Activated CD8-positive, alpha-beta T cell treated with anti-CD3 and anti-CD28 coated beads for 36 hours (primary cell): ENCODE results near the gene XPR1. TPM values are rescaled to one million over a fixed set of nuclear protein-coding genes. Genes with fewer than 3 reads are reported as not detected.
"Not testable (repeated sequence)": the region's sequence is repeated elsewhere in the genome, so short reads cannot be mapped to it uniquely, and the experiment has no call there.

Experiments
- ATAC-seq: fragments of 200-7000 bp; cut with Tn5 transposase; one replicate; pipeline ENCODE4 v1.10.0; 2021; ENCODE audit warnings: mild to moderate bottlenecking, moderate library complexity
- CTCF ChIA-PET: fragments of 350-600 bp; sonication (Branson Sonifier 250); formaldehyde crosslinking; loops from one replicate; lab custom pipeline; 2021; ENCODE audit warnings: antibody characterized with exemption; lab: Charles Lee
- POLR2A ChIA-PET: fragments of 350-600 bp; sonication (Branson Sonifier 250); formaldehyde crosslinking; loops from one replicate; lab custom pipeline; 2021; ENCODE audit warnings: antibody characterized with exemption; lab: Charles Lee
- DNase-seq: peaks from one replicate; pipeline ENCODE4 v3.0.0-alpha.2; 2020
- H3K27ac Mint-ChIP-seq: one replicate; pipeline ENCODE4 v1.8.0; 2021; ENCODE audit warnings: mild to moderate bottlenecking, mixed read lengths
- H3K27me3 Mint-ChIP-seq: one replicate; pipeline ENCODE4 v1.8.0; 2021; ENCODE audit warnings: mixed read lengths
- H3K36me3 Mint-ChIP-seq: one replicate; pipeline ENCODE4 v1.8.0; 2021; ENCODE audit warnings: low read depth, mixed read lengths
- H3K4me1 Mint-ChIP-seq: one replicate; pipeline ENCODE4 v1.8.0; 2021; ENCODE audit warnings: low read depth, mixed read lengths
- H3K4me3 Mint-ChIP-seq: one replicate; pipeline ENCODE4 v1.8.0; 2021; ENCODE audit warnings: mild to moderate bottlenecking, moderate library complexity, mixed read lengths
- H3K9me3 Mint-ChIP-seq: one replicate; pipeline ENCODE4 v1.8.0; 2021; ENCODE audit warnings: mixed read lengths
- CTCF ChIP-seq: fragments of 200-600 bp; IDR thresholded peaks from one replicate; pipeline ENCODE4 v1.8.0; 2022; ENCODE audit warnings: antibody characterized with exemption, mild to moderate bottlenecking
- intact Hi-C: fragments of 100-400 bp; cut with micrococcal nuclease; formaldehyde crosslinking; loops from one replicate; pipeline ENCODE4 v1.10.0; 2022
- total RNA-seq, 2 experiments: library from RNA; stranded (reverse); gene quantifications; one replicate each; pipeline ENCODE4 v1.2.3, GENCODE V29; 2021

XPR1 gene
- total RNA-seq, 2 experiments from 2014 or later = 12.8 to 14.4 TPM

- DNase-seq = no peak
- no peaks in the 10 kb centered on the region for H3K27me3 Mint-ChIP-seq
- H3K4me3 Mint-ChIP-seq = no peak overlapping the region
- peaks cover 14% of the 10 kb centered on the region for H3K4me1 Mint-ChIP-seq
- ATAC-seq = no peak
- CTCF ChIA-PET = interaction anchor here (0.9 to 2.8 kb wide), 3 partner anchors 8 to 338 kb away, joined by 3 to 14 read pairs (median 3); no protein-coding TSS in a partner anchor
- POLR2A ChIA-PET = no interaction called here
- intact Hi-C loops = no loop called here
- H3K27ac Mint-ChIP-seq = no peak overlapping the region
- H3K36me3 Mint-ChIP-seq = peaks cover 13% of the 10 kb centered on the region
- H3K9me3 Mint-ChIP-seq = peaks cover 5% of the 10 kb centered on the region
- TF ChIP-seq CTCF = no peak
Observed at GRCh38 chr1:180854001-180854400, 222.2 kb downstream of the XPR1 start.

- H3K36me3 Mint-ChIP-seq = peaks cover 10% of the 10 kb centered on the region
- H3K9me3 Mint-ChIP-seq = peaks cover 5% of the 10 kb centered on the region
- H3K4me1 Mint-ChIP-seq = peaks cover 14% of the 10 kb centered on the region
- no peak overlapping the region for H3K4me3 Mint-ChIP-seq
- H3K27me3 Mint-ChIP-seq = no peaks in the 10 kb centered on the region
- intact Hi-C loops = no loop called here
- ATAC-seq = no peak
- H3K27ac Mint-ChIP-seq = no peak overlapping the region
- ChIA-PET CTCF (interaction anchor here (0.9 to 2.8 kb wide), 3 partner anchors 8 to 339 kb away, joined by 3 to 14 read pairs (median 3); no protein-coding TSS in a partner anchor), POLR2A (no interaction called here)
- no peak for TF ChIP-seq CTCF
- no peak for DNase-seq
Observed at GRCh38 chr1:180854456-180854855, 222.6 kb downstream of the XPR1 start.

DNA sequence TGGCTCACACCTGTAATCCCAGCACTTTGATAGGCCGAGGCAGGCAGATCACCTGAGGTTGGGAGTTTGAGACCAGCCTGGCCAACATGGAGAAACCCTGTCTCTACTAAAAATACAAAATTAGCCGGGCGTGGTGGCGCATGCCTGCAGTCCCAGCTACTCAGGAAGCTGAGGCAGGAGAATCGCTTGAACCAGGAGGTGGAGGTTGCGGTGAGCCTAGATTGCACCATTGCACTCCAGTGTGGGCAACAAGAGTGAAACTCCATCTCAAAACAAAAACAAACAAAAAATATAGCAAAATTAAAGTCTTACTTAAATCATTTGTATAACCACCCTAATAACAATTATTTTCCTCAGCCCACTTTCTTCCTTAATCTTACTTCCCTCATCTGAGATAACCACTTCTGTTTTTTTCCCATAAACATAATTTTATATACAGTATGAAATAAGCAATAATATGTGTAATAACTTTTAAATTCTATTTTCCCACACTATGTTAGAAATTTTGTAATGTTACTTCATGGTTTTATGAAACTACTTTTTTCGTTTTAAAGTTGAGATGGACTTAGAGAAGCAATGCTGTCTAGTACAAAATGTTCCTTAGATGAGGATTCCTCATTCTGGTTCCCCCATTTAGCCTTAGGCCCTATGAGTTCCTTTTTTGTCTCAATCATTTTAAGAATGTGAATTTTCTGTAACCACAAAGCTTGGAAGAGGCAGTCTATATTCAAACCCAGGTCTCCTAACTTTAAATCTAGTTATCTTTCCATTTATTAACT, 226.3 kb downstream of the XPR1 start:
- DNase-seq, ATAC-seq, H3K4me3 Mint-ChIP-seq, intact Hi-C loops, H3K4me1 Mint-ChIP-seq, POLR2A ChIA-PET, CTCF ChIA-PET, H3K27me3 Mint-ChIP-seq, H3K27ac Mint-ChIP-seq, H3K9me3 Mint-ChIP-seq, H3K36me3 Mint-ChIP-seq: not testable (repeated sequence)

DNA sequence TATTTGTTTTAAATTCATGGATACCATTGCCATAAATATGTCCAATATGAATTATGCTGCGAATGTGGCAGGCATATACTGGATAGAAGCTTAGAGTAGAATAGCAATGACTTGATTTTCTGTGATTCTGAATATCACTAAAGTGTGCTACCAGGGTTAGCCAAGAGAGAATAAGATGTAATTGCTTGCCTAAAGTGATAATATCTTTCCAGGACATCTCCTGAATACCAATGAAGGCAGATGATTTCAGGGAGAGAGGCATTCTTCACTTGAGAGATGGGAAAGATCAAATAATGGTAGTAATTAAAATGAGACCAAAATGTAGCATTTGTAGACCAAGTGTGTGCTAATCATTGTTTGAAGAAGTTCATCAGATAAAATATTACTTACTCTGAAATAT, 227.5 kb downstream of the XPR1 start:
- ChIA-PET POLR2A (no interaction called here), CTCF (no interaction called here)
- intact Hi-C loops = no loop called here
- no peaks in the 10 kb centered on the region for H3K4me1 Mint-ChIP-seq
- ATAC-seq (no peak), DNase-seq (no peak)
- no peak overlapping the region for H3K4me3 Mint-ChIP-seq
- no peaks in the 10 kb centered on the region for H3K36me3 Mint-ChIP-seq
- no peaks in the 10 kb centered on the region for H3K27me3 Mint-ChIP-seq
- TF ChIP-seq CTCF = no peak
- no peak overlapping the region for H3K27ac Mint-ChIP-seq
- H3K9me3 Mint-ChIP-seq = no peaks in the 10 kb centered on the region

DNA sequence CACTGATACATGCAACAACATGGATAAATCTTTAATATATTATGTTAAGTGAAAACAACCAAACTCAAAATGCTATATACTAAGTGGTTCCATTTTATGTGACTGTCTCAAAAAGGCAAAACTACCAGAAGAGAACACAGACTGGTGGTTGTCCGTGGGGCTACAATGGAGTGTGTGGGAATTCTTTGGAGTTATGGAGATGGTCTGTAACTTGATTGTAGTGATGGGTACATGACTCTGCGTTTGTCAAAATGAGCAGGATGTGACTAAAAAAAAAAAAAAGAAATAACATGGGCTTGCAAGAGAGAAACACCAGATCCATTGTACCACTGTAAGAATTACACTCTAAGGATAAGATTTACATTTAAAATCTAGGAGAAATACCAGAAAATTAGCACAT, 228.7 kb downstream of the XPR1 start:
- POLR2A ChIA-PET = no interaction called here
- intact Hi-C loops = loop anchor here (5.0 kb wide), 2 partner anchors 328 to 343 kb away; no protein-coding TSS in a partner anchor
- no peaks in the 10 kb centered on the region for H3K27me3 Mint-ChIP-seq

More for the DNA sequence above, 228.7 kb downstream of the XPR1 start:
- no peak overlapping the region for H3K4me3 Mint-ChIP-seq
- H3K36me3 Mint-ChIP-seq = no peaks in the 10 kb centered on the region
- TF ChIP-seq CTCF = no peak
- H3K27ac Mint-ChIP-seq = no peak overlapping the region
- CTCF ChIA-PET = interaction anchor here (1.2 to 6.1 kb wide), 4 partner anchors 21 to 383 kb away, joined by 3 to 161 read pairs (median 61); no protein-coding TSS in a partner anchor
- DNase-seq (no peak), ATAC-seq (no peak)
- no peaks in the 10 kb centered on the region for H3K4me1 Mint-ChIP-seq
- no peaks in the 10 kb centered on the region for H3K9me3 Mint-ChIP-seq
